Esophagus squamous epithelium (tissue), 4 donors: ENCODE data around the gene TNFSF4.

Experiments used
- POLR2A ChIP-seq, 4 donors: fragments of 450-650 bp; IDR thresholded peaks; one replicate each; pipeline ENCODE4 v1.6.1; 2017; ENCODE audit warnings: antibody characterized with exemption in 4 of 4, mild to moderate bottlenecking in 4 of 4, moderate library complexity in 3 of 4
- TF ChIP-seq, protein P1 (sequence below), 6 experiments: fragments of 450-650 bp in 4 of 6; fragments of 200-600 bp in 2 of 6; sonication (generic) in 2 of 6; IDR thresholded peaks; one replicate each; pipeline ENCODE4 v1.5.1; 2016 to 2019; ENCODE audit warnings: antibody characterized with exemption in 6 of 6, mild to moderate bottlenecking in 4 of 6, moderate library complexity in 4 of 6

DNA sequence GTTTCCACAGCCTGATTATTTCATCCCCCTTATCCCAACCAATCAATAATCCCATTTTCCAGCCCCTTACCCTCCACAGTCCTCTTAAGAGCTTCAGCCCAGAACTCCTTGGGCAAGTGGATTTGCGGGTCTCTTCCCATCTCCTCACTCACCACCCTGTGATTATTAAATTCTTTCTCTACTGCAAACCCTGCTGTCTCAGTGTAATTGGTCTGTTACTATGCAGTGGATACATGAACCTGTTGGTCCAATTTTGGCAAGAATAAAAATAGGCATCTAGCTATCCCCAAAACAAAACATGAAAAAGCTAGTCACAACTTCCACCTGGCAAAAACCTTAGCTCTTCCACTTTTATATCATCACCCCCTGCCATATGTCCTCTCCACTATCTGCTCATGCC lies 36.2 kb upstream of the TNFSF4 start:
- TF ChIP-seq, protein P1, sequence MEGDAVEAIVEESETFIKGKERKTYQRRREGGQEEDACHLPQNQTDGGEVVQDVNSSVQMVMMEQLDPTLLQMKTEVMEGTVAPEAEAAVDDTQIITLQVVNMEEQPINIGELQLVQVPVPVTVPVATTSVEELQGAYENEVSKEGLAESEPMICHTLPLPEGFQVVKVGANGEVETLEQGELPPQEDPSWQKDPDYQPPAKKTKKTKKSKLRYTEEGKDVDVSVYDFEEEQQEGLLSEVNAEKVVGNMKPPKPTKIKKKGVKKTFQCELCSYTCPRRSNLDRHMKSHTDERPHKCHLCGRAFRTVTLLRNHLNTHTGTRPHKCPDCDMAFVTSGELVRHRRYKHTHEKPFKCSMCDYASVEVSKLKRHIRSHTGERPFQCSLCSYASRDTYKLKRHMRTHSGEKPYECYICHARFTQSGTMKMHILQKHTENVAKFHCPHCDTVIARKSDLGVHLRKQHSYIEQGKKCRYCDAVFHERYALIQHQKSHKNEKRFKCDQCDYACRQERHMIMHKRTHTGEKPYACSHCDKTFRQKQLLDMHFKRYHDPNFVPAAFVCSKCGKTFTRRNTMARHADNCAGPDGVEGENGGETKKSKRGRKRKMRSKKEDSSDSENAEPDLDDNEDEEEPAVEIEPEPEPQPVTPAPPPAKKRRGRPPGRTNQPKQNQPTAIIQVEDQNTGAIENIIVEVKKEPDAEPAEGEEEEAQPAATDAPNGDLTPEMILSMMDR (IDR thresholded peaks at IDR 0.05), result no peak
- no peak for TF ChIP-seq POLR2A (IDR thresholded peaks at IDR 0.05)
